PC-3 (cell line): Measurements from ENCODE around the gene P2RY2. TPM values are rescaled to one million over a fixed set of nuclear protein-coding genes. Genes with fewer than 3 reads are reported as not detected.

Experiments used
- ATAC-seq: fragments of 200-7000 bp; cut with Tn5 transposase; 2 replicates; pipeline ENCODE4 v1.9.1; 2020; ENCODE audit warnings: mild to moderate bottlenecking, moderate library complexity
- BruUV-seq: library from RNA; stranded (reverse); fragments of 400-500 nt; replicated peaks from 2 replicates; lab custom pipeline; 2021; lab: Mats Ljungman, UMichigan
- CTCF ChIA-PET: fragments of 300-600 bp; sonication (Branson Sonifier 250); formaldehyde crosslinking; loops from one replicate; lab custom pipeline; 2022; ENCODE audit warnings: antibody characterized with exemption; lab: Charles Lee
- POLR2A ChIA-PET: fragments of 300-600 bp; sonication (Branson Sonifier 250); formaldehyde crosslinking; loops from one replicate; lab custom pipeline; 2022; ENCODE audit warnings: antibody characterized with exemption; ENCODE audit not compliant: unreplicated experiment; lab: Charles Lee
- DNase-seq: peaks from one replicate; pipeline ENCODE4 v3.0.0-alpha.2; 2015
- H2AFZ ChIP-seq: fragments of 300-600 bp; sonication (generic); 2 replicates; pipeline ENCODE4 v1.6.0; 2016; ENCODE audit warnings: antibody characterized with exemption, low read length
- H3F3A ChIP-seq: fragments of 300-600 bp; sonication (generic); one replicate; pipeline ENCODE4 v1.6.0; 2017; ENCODE audit warnings: antibody characterized with exemption, low read length, control low read depth, mild to moderate bottlenecking; ENCODE audit not compliant: unreplicated experiment
- H3K27ac ChIP-seq: fragments of 300-600 bp; sonication (generic); 2 replicates; pipeline ENCODE4 v1.5.1; 2016; ENCODE audit warnings: mild to moderate bottlenecking, low read length
- H3K27me3 ChIP-seq: fragments of 300-600 bp; sonication (generic); 2 replicates; pipeline ENCODE4 v1.6.1; 2016; ENCODE audit warnings: low read length, mixed read lengths
- H3K36me3 ChIP-seq: fragments of 300-600 bp; sonication (generic); 2 replicates; pipeline ENCODE4 v1.6.1; 2016; ENCODE audit warnings: low read depth, mixed run types, low read length, mixed read lengths
- H3K4me1 ChIP-seq: fragments of 300-600 bp; sonication (generic); 2 replicates; pipeline ENCODE4 v1.5.1; 2016; ENCODE audit warnings: low read length; ENCODE audit not compliant: insufficient read depth
- H3K4me2 ChIP-seq: fragments of 300-600 bp; sonication (generic); 2 replicates; pipeline ENCODE4 v1.6.0; 2016; ENCODE audit warnings: low read length
- H3K4me3 ChIP-seq: fragments of 300-600 bp; sonication (generic); 2 replicates; pipeline ENCODE4 v1.5.1; 2016; ENCODE audit warnings: mild to moderate bottlenecking, low read length, mixed read lengths
- H3K79me2 ChIP-seq: fragments of 300-600 bp; sonication (generic); 2 replicates; pipeline ENCODE4 v1.6.1; 2017; ENCODE audit warnings: low read length, mixed read lengths
- H3K9ac ChIP-seq: fragments of 300-600 bp; sonication (generic); 2 replicates; pipeline ENCODE4 v1.6.0; 2016; ENCODE audit warnings: mild to moderate bottlenecking, low read length
- H3K9me2 ChIP-seq: fragments of 300-600 bp; sonication (generic); replicated peaks from 2 replicates; pipeline ENCODE4 v1.6.1; 2016; ENCODE audit warnings: mixed run types, low read length, mixed read lengths
- H3K9me3 ChIP-seq: fragments of 300-600 bp; sonication (generic); 2 replicates; pipeline ENCODE4 v1.6.1; 2016; ENCODE audit warnings: low read length, mixed read lengths
- H4K20me1 ChIP-seq: fragments of 300-600 bp; sonication (generic); 2 replicates; pipeline ENCODE4 v1.6.1; 2016; ENCODE audit warnings: low read length, mixed read lengths
- CTCF ChIP-seq: fragments of 300-600 bp; sonication (generic); conservative IDR thresholded peaks from 2 replicates; pipeline ENCODE4 v1.5.1; 2017; ENCODE audit warnings: antibody characterized with exemption, low read depth, mild to moderate bottlenecking, low read length
- EZH2 ChIP-seq: fragments of 300-600 bp; sonication (generic); IDR thresholded peaks from one replicate; pipeline ENCODE4 v1.6.1; 2017; ENCODE audit warnings: antibody characterized with exemption, mild to moderate bottlenecking, low read length; ENCODE audit not compliant: unreplicated experiment
- EZH2phosphoT487 ChIP-seq: fragments of 300-600 bp; sonication (generic); IDR thresholded peaks from 2 replicates; pipeline ENCODE4 v1.6.1; 2018; ENCODE audit warnings: mild to moderate bottlenecking, antibody characterized with exemption, low read length, borderline replicate concordance
- intact Hi-C: fragments of 100-400 bp; cut with micrococcal nuclease; formaldehyde crosslinking; loops from 2 replicates; pipeline ENCODE4 v1.9.0; 2023
- total RNA-seq: library from RNA; depleted of rRNA; stranded (reverse); fragments of >200 nt; gene quantifications from 2 replicates; pipeline ENCODE4 v1.2.3, GENCODE V29; 2014

Gene P2RY2
- total RNA-seq, 1 experiment from 2014 or later = 54.8 TPM

- no peak overlapping the region for H3K27ac ChIP-seq
- no peak for DNase-seq
- no peak overlapping the region for H3K9ac ChIP-seq
- no peaks in the 10 kb centered on the region for H3K9me2 ChIP-seq
- no peak overlapping the region for H3K4me2 ChIP-seq
- H4K20me1 ChIP-seq = no peaks in the 10 kb centered on the region
- TF ChIP-seq CTCF (no peak), EZH2 (no peak), EZH2phosphoT487 (no peak)
- no TSS peak for BruUV-seq
- ChIA-PET CTCF (no interaction called here), POLR2A (no interaction called here)
- H3K36me3 ChIP-seq = peaks cover 28% of the 10 kb centered on the region
- intact Hi-C loops = loop anchor here (5.0 kb wide), 1 partner anchor 317 kb away; no protein-coding TSS in a partner anchor
- peaks cover 38% of the 10 kb centered on the region for H3K4me1 ChIP-seq
- ATAC-seq = no peak; the same call in 1 of the 2 replicates
- H2AFZ ChIP-seq = no peak overlapping the region
- H3K9me3 ChIP-seq = no peaks in the 10 kb centered on the region
- H3K79me2 ChIP-seq = peaks cover 6% of the 10 kb centered on the region; the same call in 1 of the 2 replicates
- no peak overlapping the region for H3K4me3 ChIP-seq
- no peaks in the 10 kb centered on the region for H3K27me3 ChIP-seq
- H3F3A ChIP-seq = no peaks in the 10 kb centered on the region
These were observed 21.6 kb downstream of the P2RY2 start for GRCh38 chr11:73239571-73240189.

DNA sequence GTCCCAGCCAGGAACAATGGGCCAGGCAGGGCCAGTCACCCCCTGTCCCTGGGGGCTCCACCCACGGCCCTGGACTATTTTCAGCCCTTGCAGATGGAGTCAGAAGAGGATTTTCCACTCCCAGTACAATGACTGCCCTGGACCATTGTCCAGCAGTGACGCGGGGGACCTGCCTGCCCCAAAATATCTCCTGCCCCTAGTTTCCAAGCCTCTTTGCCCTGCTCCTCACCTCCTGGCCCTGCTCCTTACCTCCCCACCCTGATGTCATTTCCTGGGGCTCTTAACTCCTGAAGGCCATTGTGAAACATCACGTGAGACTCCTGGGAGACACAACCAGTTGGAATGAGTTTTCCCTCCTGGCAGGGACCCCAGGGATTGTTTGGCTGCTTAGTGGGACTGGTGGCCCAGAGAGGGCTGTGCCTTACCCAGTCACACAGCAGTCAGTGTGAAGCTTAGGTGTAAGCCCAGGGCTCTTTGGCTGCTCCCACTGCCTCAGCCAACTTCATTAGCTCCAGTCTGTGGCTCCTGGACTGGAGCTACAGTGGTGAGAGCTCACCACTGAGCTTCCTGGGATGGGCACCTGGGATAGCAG lies 22.2 kb downstream of the P2RY2 start:
- no peak overlapping the region for H3K27ac ChIP-seq
- no peaks in the 10 kb centered on the region for H4K20me1 ChIP-seq
- ChIA-PET POLR2A (no interaction called here), CTCF (interaction anchor here (0.8 to 1.0 kb wide), 2 partner anchors 55 to 95 kb away, joined by 6 to 7 read pairs; no protein-coding TSS in a partner anchor)
- H3K9me2 ChIP-seq = no peaks in the 10 kb centered on the region
- DNase-seq = no peak
- no peak overlapping the region for H2AFZ ChIP-seq
- H3K9me3 ChIP-seq = no peaks in the 10 kb centered on the region
- H3K36me3 ChIP-seq = peaks cover 23% of the 10 kb centered on the region
- peaks cover 6% of the 10 kb centered on the region; the same call in 1 of the 2 replicates for H3K79me2 ChIP-seq
- no TSS peak for BruUV-seq
- no peak for TF ChIP-seq CTCF
- TF ChIP-seq EZH2 = no peak
- no peaks in the 10 kb centered on the region for H3F3A ChIP-seq
- H3K4me3 ChIP-seq = no peak overlapping the region
- peak; percentile 7 for ATAC-seq
- peaks cover 38% of the 10 kb centered on the region for H3K4me1 ChIP-seq
- no peaks in the 10 kb centered on the region for H3K27me3 ChIP-seq
- no peak overlapping the region for H3K9ac ChIP-seq
- intact Hi-C loops = loop anchor here (5.0 kb wide), 1 partner anchor 318 kb away; no protein-coding TSS in a partner anchor
- H3K4me2 ChIP-seq = no peak overlapping the region

DNA sequence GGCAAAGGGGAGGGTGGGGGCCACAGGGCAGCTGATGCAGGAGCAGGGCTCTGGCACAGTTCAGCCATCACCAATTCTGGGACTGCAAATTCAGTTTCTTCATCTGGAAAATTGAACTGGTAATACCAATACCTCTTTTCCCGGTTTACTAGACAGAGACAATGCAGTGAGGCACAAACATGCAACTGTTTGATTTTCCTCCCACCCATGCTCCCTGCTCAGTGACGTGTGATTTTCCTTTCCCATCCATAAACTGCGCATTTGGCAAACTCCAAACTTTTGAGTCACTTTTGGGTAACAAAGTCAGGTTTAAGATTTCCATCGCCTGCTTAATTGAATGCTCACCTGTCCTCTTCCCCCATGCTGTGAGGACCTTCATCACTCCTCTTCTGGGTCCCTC lies 23.2 kb downstream of the P2RY2 start:
- ATAC-seq = no peak
- no peak for DNase-seq
- Histone ChIP-seq H4K20me1 (no peaks in the 10 kb centered on the region), H3K36me3 (peaks cover 18% of the 10 kb centered on the region), H3K4me1 (peaks cover 33% of the 10 kb centered on the region), H3K9me2 (no peaks in the 10 kb centered on the region), H3K9ac (no peak overlapping the region), H3K4me2 (no peak overlapping the region), H3K27me3 (no peaks in the 10 kb centered on the region), H3K4me3 (no peak overlapping the region), H3K79me2 (peaks cover 6% of the 10 kb centered on the region; the same call in 1 of the 2 replicates), H3F3A (no peaks in the 10 kb centered on the region), H2AFZ (no peak overlapping the region), H3K27ac (no peak overlapping the region), H3K9me3 (no peaks in the 10 kb centered on the region)
- BruUV-seq = no TSS peak
- ChIA-PET CTCF (no interaction called here), POLR2A (no interaction called here)
- intact Hi-C loops = loop anchor here (5.0 kb wide), 1 partner anchor 319 kb away; no protein-coding TSS in a partner anchor
- no peak for TF ChIP-seq EZH2
